ENCODE data around the gene CFAP97. TPM values are rescaled to one million over a fixed set of nuclear protein-coding genes. Genes with fewer than 3 reads are reported as not detected.

Gene CFAP97
- total and polyA plus RNA-seq, 9 of the 15 experiments (the other 6 are each of a cell fraction or from before 2014, with no cell fraction given), result 17.3 to 57.8 (median 44.4) TPM

GRCh38 chr4:185203486-185204237 is at the start of gene CFAP97 (continued):
- TF ChIP-seq JUNB (CRISPR knock-in tag; conservative IDR thresholded peaks at IDR 0.05), result no peak
- TF ChIP-seq FOSL1 (tag; conservative IDR thresholded peaks at IDR 0.05), result peak; percentile 31; the same call in 1 of the 2 replicates
- TF ChIP-seq ZNF354B (CRISPR knock-in tag; IDR thresholded peaks at IDR 0.05), result no peak
- no peak for TF ChIP-seq THAP7 (CRISPR knock-in tag; IDR thresholded peaks at IDR 0.05)
- peak; percentile 75 for TF ChIP-seq MYC (IDR thresholded peaks at IDR 0.05; ENCODE audit: low read depth, low read length)
- no peak for TF ChIP-seq MYC (CRISPR knock-in tag; IDR thresholded peaks at IDR 0.05; ENCODE audit: borderline replicate concordance, low read depth)
- TF ChIP-seq XRCC4 (IDR thresholded peaks at IDR 0.05; ENCODE audit: extremely low read depth, insufficient read depth, insufficient read length), result no peak
- no peak for TF ChIP-seq HLTF (IDR thresholded peaks at IDR 0.05)
- peak; percentile 95 for TF ChIP-seq RBFOX2 (IDR thresholded peaks at IDR 0.05; ENCODE audit: low read depth, low read length)
- no peak for TF ChIP-seq SP1 (CRISPR knock-in tag; IDR thresholded peaks at IDR 0.05)
- TF ChIP-seq MAFF (IDR thresholded peaks at IDR 0.05; ENCODE audit: low read length), result no peak
- TF ChIP-seq PATZ1 (CRISPR knock-in tag; IDR thresholded peaks at IDR 0.05; ENCODE audit: borderline replicate concordance), result no peak
- no peak for TF ChIP-seq BACH1 (tag; IDR thresholded peaks at IDR 0.05)
- TF ChIP-seq ZBTB17 (CRISPR knock-in tag; IDR thresholded peaks at IDR 0.05), result no peak
- no peak for TF ChIP-seq TCF7L2 (IDR thresholded peaks at IDR 0.05; ENCODE audit: low read depth, low read length)
- TF ChIP-seq E2F3 (CRISPR knock-in tag; IDR thresholded peaks at IDR 0.05), result no peak
- TF ChIP-seq DPF2 (IDR thresholded peaks at IDR 0.05), result no peak
- no peak for TF ChIP-seq ZZZ3 (IDR thresholded peaks at IDR 0.05)
- TF ChIP-seq ZKSCAN1 (IDR thresholded peaks at IDR 0.05; ENCODE audit: low read depth, low read length), result no peak
- no peak for TF ChIP-seq ZNF23 (CRISPR knock-in tag; IDR thresholded peaks at IDR 0.05)
- TF ChIP-seq JUND (IDR thresholded peaks at IDR 0.05; ENCODE audit: borderline replicate concordance, low read depth, low read length), result no peak
- TF ChIP-seq JUND (tag; IDR thresholded peaks at IDR 0.05; ENCODE audit: borderline replicate concordance, low read depth, low read length), result no peak
- TF ChIP-seq ZKSCAN8 (CRISPR knock-in tag; IDR thresholded peaks at IDR 0.05), result no peak
- no peak for TF ChIP-seq AFF1 (IDR thresholded peaks at IDR 0.05; ENCODE audit: low read depth in 1 of 2, partially characterized antibody in 2 of 2)
